KMS-11 (cell line): ENCODE measurements around the gene MDFI.

Source experiments
- H2AFZ ChIP-seq: fragments of 200-600 bp; sonication (generic); 2 replicates; pipeline ENCODE4 v1.6.1; 2016; ENCODE audit warnings: antibody characterized with exemption, mixed run types, low read depth
- H3K27ac ChIP-seq: fragments of 200-600 bp; sonication (generic); 2 replicates; pipeline ENCODE4 v1.6.1; 2016; ENCODE audit warnings: mild to moderate bottlenecking, mixed run types
- H3K27me3 ChIP-seq: fragments of 200-600 bp; sonication (generic); 2 replicates; pipeline ENCODE4 v1.6.1; 2017; ENCODE audit warnings: mild to moderate bottlenecking, low read depth, mixed run types, moderate library complexity; ENCODE audit not compliant: insufficient read depth
- H3K36me3 ChIP-seq: fragments of 200-600 bp; sonication (generic); 2 replicates; pipeline ENCODE4 v1.6.1; 2017; ENCODE audit warnings: mild to moderate bottlenecking, mixed run types; ENCODE audit not compliant: insufficient read depth
- H3K4me1 ChIP-seq: fragments of 200-600 bp; sonication (generic); 2 replicates; pipeline ENCODE4 v1.6.1; 2016; ENCODE audit warnings: mild to moderate bottlenecking, low read depth, mixed run types; ENCODE audit not compliant: poor library complexity, severe bottlenecking
- H3K4me2 ChIP-seq: fragments of 200-600 bp; sonication (generic); 2 replicates; pipeline ENCODE4 v1.7.0; 2016; ENCODE audit warnings: mild to moderate bottlenecking, mixed run types
- H3K4me3 ChIP-seq: fragments of 200-600 bp; sonication (generic); IDR thresholded peaks from 2 replicates; pipeline ENCODE4 v1.6.1; 2017; ENCODE audit warnings: low read depth, low read length, mixed read lengths; ENCODE audit not compliant: insufficient read depth
- H3K79me2 ChIP-seq: fragments of 200-600 bp; sonication (generic); 2 replicates; pipeline ENCODE4 v1.6.1; 2016; ENCODE audit warnings: low read depth, mixed run types; ENCODE audit not compliant: insufficient read depth
- H3K9ac ChIP-seq: fragments of 200-600 bp; sonication (generic); 2 replicates; pipeline ENCODE4 v1.6.1; 2016; ENCODE audit warnings: mild to moderate bottlenecking, mixed run types
- H4K20me1 ChIP-seq: fragments of 200-600 bp; sonication (generic); 2 replicates; pipeline ENCODE4 v1.6.1; 2016; ENCODE audit warnings: mild to moderate bottlenecking, mixed run types; ENCODE audit not compliant: insufficient read depth
- TF ChIP-seq, protein P1 (sequence below): fragments of 200-600 bp; sonication (generic); conservative IDR thresholded peaks from 2 replicates; pipeline ENCODE4 v1.6.1; 2017; ENCODE audit warnings: low read depth, mild to moderate bottlenecking, antibody characterized with exemption, low read length, moderate library complexity, mixed read lengths

The MDFI gene

DNA sequence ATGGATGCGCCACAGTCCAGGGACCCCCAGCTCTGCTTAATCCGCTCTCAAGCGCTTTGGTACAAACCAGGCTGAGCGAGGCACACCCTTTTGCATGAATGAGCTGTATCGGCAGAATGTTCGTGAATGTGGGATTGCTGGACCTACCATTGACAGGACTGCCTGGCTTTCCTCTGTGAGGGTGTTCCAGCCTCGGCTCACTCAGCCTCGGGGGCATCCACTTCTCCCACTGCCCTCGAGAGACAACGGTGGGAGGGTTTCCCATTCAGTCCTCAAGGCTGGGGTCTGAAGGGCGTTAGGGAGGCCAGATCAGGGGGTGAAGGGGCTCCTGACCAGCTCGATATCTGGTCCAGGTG is 17.4 kb downstream of the MDFI start:
- Histone ChIP-seq H3K9ac (no peak overlapping the region), H3K4me1 (no peaks in the 10 kb centered on the region), H3K79me2 (no peaks in the 10 kb centered on the region), H3K27ac (no peak overlapping the region), H4K20me1 (no peaks in the 10 kb centered on the region), H2AFZ (no peak overlapping the region), H3K4me2 (no peak overlapping the region), H3K36me3 (no peaks in the 10 kb centered on the region), H3K4me3 (no peak overlapping the region), H3K27me3 (peaks cover 63% of the 10 kb centered on the region)
- TF ChIP-seq, protein P1, sequence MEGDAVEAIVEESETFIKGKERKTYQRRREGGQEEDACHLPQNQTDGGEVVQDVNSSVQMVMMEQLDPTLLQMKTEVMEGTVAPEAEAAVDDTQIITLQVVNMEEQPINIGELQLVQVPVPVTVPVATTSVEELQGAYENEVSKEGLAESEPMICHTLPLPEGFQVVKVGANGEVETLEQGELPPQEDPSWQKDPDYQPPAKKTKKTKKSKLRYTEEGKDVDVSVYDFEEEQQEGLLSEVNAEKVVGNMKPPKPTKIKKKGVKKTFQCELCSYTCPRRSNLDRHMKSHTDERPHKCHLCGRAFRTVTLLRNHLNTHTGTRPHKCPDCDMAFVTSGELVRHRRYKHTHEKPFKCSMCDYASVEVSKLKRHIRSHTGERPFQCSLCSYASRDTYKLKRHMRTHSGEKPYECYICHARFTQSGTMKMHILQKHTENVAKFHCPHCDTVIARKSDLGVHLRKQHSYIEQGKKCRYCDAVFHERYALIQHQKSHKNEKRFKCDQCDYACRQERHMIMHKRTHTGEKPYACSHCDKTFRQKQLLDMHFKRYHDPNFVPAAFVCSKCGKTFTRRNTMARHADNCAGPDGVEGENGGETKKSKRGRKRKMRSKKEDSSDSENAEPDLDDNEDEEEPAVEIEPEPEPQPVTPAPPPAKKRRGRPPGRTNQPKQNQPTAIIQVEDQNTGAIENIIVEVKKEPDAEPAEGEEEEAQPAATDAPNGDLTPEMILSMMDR = no peak

- no peaks in the 10 kb centered on the region for H4K20me1 ChIP-seq
- no peak overlapping the region for H3K27ac ChIP-seq
- H3K36me3 ChIP-seq = no peaks in the 10 kb centered on the region
- TF ChIP-seq, protein P1 = no peak
- no peaks in the 10 kb centered on the region for H3K4me1 ChIP-seq
- H2AFZ ChIP-seq = no peak overlapping the region
- H3K4me2 ChIP-seq = no peak overlapping the region
- peaks cover 61% of the 10 kb centered on the region for H3K27me3 ChIP-seq
- H3K9ac ChIP-seq = no peak overlapping the region
- no peak overlapping the region for H3K4me3 ChIP-seq
- H3K79me2 ChIP-seq = no peaks in the 10 kb centered on the region
These were observed 17.9 kb downstream of the MDFI start for GRCh38 chr6:41656002-41656691.

DNA sequence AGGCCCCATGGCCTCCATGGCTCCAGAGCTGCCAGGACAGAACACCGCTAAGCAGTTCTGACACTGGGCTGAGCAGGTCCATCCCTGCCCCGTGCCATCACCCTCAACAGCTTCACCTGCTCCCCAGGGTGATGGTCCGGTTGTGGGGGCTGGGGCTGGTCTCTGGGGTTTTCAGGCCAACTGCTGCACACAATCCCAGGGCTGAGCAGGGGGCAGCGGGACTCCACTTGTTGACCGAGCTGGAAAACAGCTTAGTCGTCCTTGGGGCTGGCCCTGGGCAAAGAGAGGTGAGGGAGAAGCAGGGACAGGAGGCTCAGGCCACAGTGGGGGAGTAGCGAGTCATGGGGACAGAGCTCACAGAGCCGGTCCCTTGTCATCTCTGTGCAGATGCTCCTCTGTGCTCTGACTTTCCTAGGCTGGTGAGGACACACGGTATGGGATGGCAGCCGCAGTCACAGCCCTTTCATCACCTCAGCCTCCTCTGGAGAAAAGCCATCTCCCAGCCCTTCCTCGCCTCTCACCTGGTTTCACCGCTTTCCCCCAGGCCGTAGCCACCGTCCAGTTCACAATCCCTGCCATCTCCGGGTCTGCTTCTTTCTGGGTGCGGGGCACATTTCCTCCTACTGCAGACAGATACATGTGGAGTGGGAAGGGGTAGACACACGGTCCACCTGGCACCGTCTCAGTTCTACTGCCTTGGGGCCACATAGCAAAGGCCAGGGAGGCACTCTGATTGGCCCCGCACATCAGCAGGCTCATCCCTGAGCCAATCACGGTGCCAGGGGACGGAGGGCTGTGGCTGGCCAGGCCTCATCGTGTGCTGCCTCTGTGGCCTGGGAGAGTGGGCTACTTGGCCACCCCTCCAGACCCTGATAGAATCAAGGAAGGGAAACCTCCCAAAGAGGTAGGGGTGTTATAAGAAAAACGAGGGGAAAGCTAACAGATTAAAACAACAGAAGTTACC is 19.1 kb downstream of the MDFI start:
- TF ChIP-seq, protein P1 = no peak
- H3K36me3 ChIP-seq = no peaks in the 10 kb centered on the region
- H3K4me3 ChIP-seq = no peak overlapping the region
- no peaks in the 10 kb centered on the region for H3K79me2 ChIP-seq
- H2AFZ ChIP-seq = no peak overlapping the region
- H3K27ac ChIP-seq = no peak overlapping the region
- H3K27me3 ChIP-seq = peaks cover 49% of the 10 kb centered on the region
- H3K4me2 ChIP-seq = no peak overlapping the region
- H4K20me1 ChIP-seq = no peaks in the 10 kb centered on the region
- H3K4me1 ChIP-seq = no peaks in the 10 kb centered on the region
- no peak overlapping the region for H3K9ac ChIP-seq

DNA sequence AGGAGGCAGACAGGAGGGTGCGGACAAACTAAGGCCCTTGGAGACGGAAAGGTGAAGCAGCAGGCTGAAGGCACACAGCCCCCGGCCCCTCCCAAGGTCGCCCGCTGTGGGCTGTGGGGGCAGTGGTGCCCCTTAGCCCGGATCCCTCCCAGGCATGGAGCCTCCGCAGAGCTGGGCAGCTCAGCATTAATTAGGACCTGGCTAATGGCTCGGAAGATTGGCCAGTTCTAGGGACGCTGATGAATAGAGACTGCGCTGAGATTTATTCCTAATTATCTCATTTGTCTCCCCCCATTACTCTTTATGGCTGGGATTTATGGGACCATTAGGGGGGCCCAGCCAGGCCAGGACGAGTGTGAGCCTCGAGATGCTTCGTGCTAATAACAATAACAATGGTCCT is 20.4 kb downstream of the MDFI start:
- Histone ChIP-seq H3K36me3 (no peaks in the 10 kb centered on the region), H3K79me2 (no peaks in the 10 kb centered on the region), H3K4me1 (no peaks in the 10 kb centered on the region), H3K4me3 (no peak overlapping the region), H3K27me3 (peaks cover 39% of the 10 kb centered on the region), H3K9ac (no peak overlapping the region), H2AFZ (no peak overlapping the region), H3K27ac (no peak overlapping the region), H4K20me1 (no peaks in the 10 kb centered on the region), H3K4me2 (no peak overlapping the region)
- TF ChIP-seq, protein P1 = no peak
